DND-41 (cell line): ENCODE measurements around the gene ABLIM2.

ENCODE experiments used
- ATAC-seq: fragments of 200-7000 bp; cut with Tn5 transposase; 3 replicates; pipeline ENCODE4 v1.9.1; 2021; ENCODE audit warnings: low read depth; ENCODE audit not compliant: insufficient read depth
- DNase-seq: peaks from one replicate; pipeline ENCODE4 v3.0.0-alpha.2; 2020
- H2AFZ ChIP-seq: 2 replicates; pipeline ENCODE4 v1.6.0; 2012; ENCODE audit warnings: low read depth, low read length
- H3K27ac ChIP-seq: 2 replicates; pipeline ENCODE4 v1.5.1; 2012; ENCODE audit warnings: low read length, inconsistent platforms
- H3K27me3 ChIP-seq: fragments of 200-600 bp; sonication (generic); 2 replicates; pipeline ENCODE4 v1.6.0; 2012; ENCODE audit warnings: low read length, mild to moderate bottlenecking, inconsistent platforms; ENCODE audit not compliant: insufficient read depth, poor library complexity
- H3K36me3 ChIP-seq: 2 replicates; pipeline ENCODE4 v1.5.1; 2012; ENCODE audit warnings: low read length, inconsistent platforms; ENCODE audit not compliant: insufficient read depth
- H3K4me1 ChIP-seq: 2 replicates; pipeline ENCODE4 v1.5.1; 2012; ENCODE audit warnings: mild to moderate bottlenecking, low read length; ENCODE audit not compliant: insufficient read depth
- H3K4me2 ChIP-seq: 2 replicates; pipeline ENCODE4 v1.6.0; 2012; ENCODE audit warnings: mild to moderate bottlenecking, moderate library complexity, low read length, inconsistent platforms; ENCODE audit not compliant: insufficient read depth
- H3K4me3 ChIP-seq, 2 experiments: fragments of 200-600 bp in 1 of 2; shearing (Covaris generic) in 1 of 2; 2 replicates each; pipeline ENCODE4 v1.5.1; 2012 to 2016; ENCODE audit warnings: inconsistent platforms in 2 of 2, low read length in 2 of 2, mild to moderate bottlenecking in 2 of 2, low read depth in 1 of 2, moderate library complexity in 1 of 2
- H3K79me2 ChIP-seq: 2 replicates; pipeline ENCODE4 v1.6.0; 2012; ENCODE audit warnings: low read length, inconsistent platforms; ENCODE audit not compliant: insufficient read depth
- H3K9ac ChIP-seq: 2 replicates; pipeline ENCODE4 v1.6.0; 2012; ENCODE audit warnings: low read depth, mild to moderate bottlenecking, inconsistent platforms, low read length, moderate library complexity
- H3K9me3 ChIP-seq: 2 replicates; pipeline ENCODE4 v1.5.1; 2012; ENCODE audit warnings: low read length, moderate library complexity, mild to moderate bottlenecking, inconsistent platforms; ENCODE audit not compliant: insufficient read depth, severe bottlenecking
- H4K20me1 ChIP-seq: 2 replicates; pipeline ENCODE4 v1.6.0; 2012; ENCODE audit warnings: low read length; ENCODE audit not compliant: insufficient read depth
- EZH2 ChIP-seq: IDR thresholded peaks from 3 replicates; pipeline ENCODE4 v1.6.1; 2012; ENCODE audit warnings: borderline replicate concordance, low read depth, mild to moderate bottlenecking, moderate library complexity, low read length, inconsistent platforms; ENCODE audit not compliant: severe bottlenecking
- TF ChIP-seq, protein P1 (sequence below): IDR thresholded peaks from 2 replicates; pipeline ENCODE4 v1.5.1; 2012; ENCODE audit warnings: borderline replicate concordance, low read length, moderate library complexity, mild to moderate bottlenecking; ENCODE audit not compliant: poor library complexity, severe bottlenecking; ENCODE audit errors: extremely low read depth

ABLIM2 gene

DNA sequence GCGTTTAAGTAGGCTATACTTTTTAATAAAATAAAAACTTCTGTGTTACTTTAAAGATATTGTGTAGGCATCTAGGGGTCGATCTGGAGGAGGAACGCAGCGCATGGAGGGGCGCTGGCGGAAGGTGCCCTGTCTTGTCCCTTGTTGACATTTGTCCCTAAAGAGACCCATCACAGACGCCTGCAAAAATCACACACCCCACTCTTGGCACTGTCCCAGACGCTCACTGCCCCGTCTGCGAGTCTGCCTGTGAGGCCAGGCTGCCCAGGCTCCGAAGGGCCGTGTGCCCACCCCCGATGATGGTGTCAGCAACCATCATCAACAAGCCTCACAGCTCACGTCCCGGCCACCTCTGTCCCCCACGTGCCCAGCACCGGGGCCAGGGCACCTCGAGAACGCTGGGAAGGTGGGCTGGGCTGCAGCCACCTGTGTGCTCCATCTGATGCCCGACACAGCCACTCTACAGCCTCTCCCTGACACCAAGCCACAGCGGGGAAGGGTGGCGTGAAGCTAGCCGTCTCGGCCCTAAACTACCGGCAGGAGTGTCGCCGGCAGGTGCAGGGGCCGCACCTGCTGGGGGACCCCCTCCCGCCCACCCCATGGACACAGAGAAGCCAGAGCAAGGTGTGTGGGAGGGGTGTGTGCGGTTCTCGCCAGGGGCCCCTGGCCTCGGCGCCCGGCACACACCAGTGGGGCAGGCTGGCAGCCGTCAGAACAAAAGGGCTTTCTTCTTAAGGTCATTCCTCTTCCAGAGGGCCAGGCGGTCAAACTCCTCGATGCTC is 192.1 kb downstream of the ABLIM2 start:
- Histone ChIP-seq H3K9ac (no peak overlapping the region), H3K4me3 (no peak overlapping the region), H2AFZ (no peak overlapping the region), H3K79me2 (no peaks in the 10 kb centered on the region), H3K4me2 (no peak overlapping the region), H3K36me3 (no peaks in the 10 kb centered on the region), H3K9me3 (no peaks in the 10 kb centered on the region), H4K20me1 (no peaks in the 10 kb centered on the region), H3K4me1 (no peaks in the 10 kb centered on the region), H3K27me3 (no peaks in the 10 kb centered on the region), H3K27ac (no peak overlapping the region)
- DNase-seq (no peak), ATAC-seq (no peak)
- TF ChIP-seq, protein P1, sequence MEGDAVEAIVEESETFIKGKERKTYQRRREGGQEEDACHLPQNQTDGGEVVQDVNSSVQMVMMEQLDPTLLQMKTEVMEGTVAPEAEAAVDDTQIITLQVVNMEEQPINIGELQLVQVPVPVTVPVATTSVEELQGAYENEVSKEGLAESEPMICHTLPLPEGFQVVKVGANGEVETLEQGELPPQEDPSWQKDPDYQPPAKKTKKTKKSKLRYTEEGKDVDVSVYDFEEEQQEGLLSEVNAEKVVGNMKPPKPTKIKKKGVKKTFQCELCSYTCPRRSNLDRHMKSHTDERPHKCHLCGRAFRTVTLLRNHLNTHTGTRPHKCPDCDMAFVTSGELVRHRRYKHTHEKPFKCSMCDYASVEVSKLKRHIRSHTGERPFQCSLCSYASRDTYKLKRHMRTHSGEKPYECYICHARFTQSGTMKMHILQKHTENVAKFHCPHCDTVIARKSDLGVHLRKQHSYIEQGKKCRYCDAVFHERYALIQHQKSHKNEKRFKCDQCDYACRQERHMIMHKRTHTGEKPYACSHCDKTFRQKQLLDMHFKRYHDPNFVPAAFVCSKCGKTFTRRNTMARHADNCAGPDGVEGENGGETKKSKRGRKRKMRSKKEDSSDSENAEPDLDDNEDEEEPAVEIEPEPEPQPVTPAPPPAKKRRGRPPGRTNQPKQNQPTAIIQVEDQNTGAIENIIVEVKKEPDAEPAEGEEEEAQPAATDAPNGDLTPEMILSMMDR = no peak
- TF ChIP-seq EZH2 = no peak

DNA sequence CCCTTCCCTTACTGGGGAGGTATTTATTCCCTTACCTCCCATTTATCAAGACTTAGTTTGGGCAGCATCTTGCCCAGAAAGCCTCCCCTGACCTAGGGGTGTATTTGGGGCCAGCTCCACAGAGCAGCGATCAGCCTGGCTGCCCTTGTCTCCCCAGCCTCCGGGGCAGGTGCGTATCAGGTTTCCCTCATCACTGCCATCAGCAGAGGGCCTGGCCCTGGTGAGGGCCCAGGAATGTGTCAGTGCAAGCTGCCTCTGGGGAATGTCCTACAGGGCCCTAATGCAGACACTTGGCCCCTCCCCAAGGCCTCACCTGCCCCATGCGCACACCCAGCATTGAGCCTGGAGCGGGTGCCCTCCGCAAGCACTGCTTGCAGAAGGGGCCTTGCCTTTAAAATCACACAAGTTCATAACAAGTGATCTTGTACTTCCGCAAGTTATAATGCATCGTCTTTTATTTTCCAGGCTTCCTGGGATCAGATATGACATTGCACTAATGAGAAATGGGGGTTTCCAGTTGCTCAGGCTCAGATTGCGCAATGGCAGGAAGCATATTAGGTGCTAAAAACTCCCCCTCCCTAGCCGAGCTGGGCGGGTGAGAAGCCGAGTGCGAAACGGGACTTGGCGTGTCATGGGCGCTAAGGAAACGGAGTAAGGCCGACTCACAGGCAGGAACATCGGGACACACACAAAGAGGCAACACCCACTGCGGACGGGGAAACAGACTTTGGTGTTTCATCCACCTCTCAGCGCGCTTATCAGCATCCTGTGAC is 193.5 kb downstream of the ABLIM2 start:
- Histone ChIP-seq H3K27ac (no peak overlapping the region), H3K36me3 (no peaks in the 10 kb centered on the region), H3K9me3 (no peaks in the 10 kb centered on the region), H3K27me3 (peaks cover 6% of the 10 kb centered on the region), H4K20me1 (no peaks in the 10 kb centered on the region), H3K4me1 (no peaks in the 10 kb centered on the region), H3K4me2 (no peak overlapping the region), H2AFZ (no peak overlapping the region), H3K9ac (no peak overlapping the region), H3K4me3 (no peak overlapping the region), H3K79me2 (no peaks in the 10 kb centered on the region)
- TF ChIP-seq, protein P1 = no peak
- no peak for TF ChIP-seq EZH2
- no peak for ATAC-seq
- no peak for DNase-seq

DNA sequence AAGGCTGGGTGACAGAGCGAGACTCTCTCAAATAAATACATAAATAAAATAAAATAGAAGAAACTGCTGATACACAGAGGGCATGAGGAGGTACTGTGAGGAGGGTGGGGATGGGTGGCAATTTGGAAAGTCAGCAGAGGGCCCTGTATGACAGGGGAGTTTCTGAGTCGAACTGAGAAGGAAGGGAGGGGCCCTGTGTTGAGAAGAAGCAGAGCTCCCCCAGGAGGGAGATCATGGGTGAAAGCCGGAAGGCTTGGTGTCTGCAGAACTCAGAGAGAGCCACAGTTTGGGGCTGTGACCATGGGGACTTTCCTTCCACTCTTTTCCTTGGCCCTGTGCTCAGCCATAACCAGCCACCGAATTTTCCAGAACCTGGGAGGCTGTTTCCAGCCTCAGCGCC is 194.2 kb downstream of the ABLIM2 start:
- Histone ChIP-seq H3K9me3 (no peaks in the 10 kb centered on the region), H3K9ac (no peak overlapping the region), H2AFZ (no peak overlapping the region), H3K27me3 (peaks cover 7% of the 10 kb centered on the region), H3K4me2 (no peak overlapping the region), H3K36me3 (no peaks in the 10 kb centered on the region), H3K4me3 (no peak overlapping the region), H3K79me2 (no peaks in the 10 kb centered on the region), H3K27ac (no peak overlapping the region), H4K20me1 (no peaks in the 10 kb centered on the region), H3K4me1 (no peaks in the 10 kb centered on the region)
- DNase-seq (no peak), ATAC-seq (no peak)
- TF ChIP-seq, protein P1 = no peak
- TF ChIP-seq EZH2 = no peak
